Panc1 (cell line): ENCODE measurements around the gene UBTD1.

Experiments
- POLR2AphosphoS5 ChIP-seq: IDR thresholded peaks from 2 replicates; pipeline ENCODE4 v1.6.1; 2012; ENCODE audit warnings: mild to moderate bottlenecking, low read depth, low read length, moderate library complexity
- SIN3A ChIP-seq: IDR thresholded peaks from 2 replicates; pipeline ENCODE4 v1.6.1; 2012; ENCODE audit warnings: low read depth, mild to moderate bottlenecking, low read length, moderate library complexity, borderline replicate concordance; ENCODE audit not compliant: insufficient read depth
- TCF7L2 ChIP-seq: IDR thresholded peaks from 2 replicates; pipeline ENCODE4 v1.6.1; 2011; ENCODE audit warnings: mild to moderate bottlenecking, low read depth, low read length, inconsistent platforms
- TF ChIP-seq, protein P1 (sequence below): fragments of 450-650 bp; IDR thresholded peaks from 2 replicates; pipeline ENCODE4 v1.5.1; 2017; ENCODE audit warnings: mild to moderate bottlenecking

DNA sequence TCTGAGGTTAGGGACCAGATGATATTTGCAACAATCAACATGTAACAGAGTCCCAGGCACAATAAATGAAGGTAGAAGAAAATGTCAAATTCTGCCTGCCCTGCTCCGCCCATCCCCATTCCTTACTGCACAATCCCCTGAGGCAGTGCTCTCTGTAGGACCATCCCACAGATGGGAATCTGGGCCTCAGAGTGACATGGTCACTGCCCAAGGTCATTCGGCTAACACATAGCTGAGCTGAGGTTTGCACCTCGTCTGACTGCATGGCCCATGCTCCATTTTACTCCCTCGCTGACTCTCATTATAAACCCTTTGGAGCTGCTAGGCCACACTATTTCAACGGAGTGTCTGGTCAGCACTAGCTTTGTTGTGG lies 86.7 kb downstream of the UBTD1 start:
- TF ChIP-seq, protein P1, sequence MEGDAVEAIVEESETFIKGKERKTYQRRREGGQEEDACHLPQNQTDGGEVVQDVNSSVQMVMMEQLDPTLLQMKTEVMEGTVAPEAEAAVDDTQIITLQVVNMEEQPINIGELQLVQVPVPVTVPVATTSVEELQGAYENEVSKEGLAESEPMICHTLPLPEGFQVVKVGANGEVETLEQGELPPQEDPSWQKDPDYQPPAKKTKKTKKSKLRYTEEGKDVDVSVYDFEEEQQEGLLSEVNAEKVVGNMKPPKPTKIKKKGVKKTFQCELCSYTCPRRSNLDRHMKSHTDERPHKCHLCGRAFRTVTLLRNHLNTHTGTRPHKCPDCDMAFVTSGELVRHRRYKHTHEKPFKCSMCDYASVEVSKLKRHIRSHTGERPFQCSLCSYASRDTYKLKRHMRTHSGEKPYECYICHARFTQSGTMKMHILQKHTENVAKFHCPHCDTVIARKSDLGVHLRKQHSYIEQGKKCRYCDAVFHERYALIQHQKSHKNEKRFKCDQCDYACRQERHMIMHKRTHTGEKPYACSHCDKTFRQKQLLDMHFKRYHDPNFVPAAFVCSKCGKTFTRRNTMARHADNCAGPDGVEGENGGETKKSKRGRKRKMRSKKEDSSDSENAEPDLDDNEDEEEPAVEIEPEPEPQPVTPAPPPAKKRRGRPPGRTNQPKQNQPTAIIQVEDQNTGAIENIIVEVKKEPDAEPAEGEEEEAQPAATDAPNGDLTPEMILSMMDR = no peak
- no peak for TF ChIP-seq POLR2AphosphoS5
- TF ChIP-seq SIN3A = no peak
- TF ChIP-seq TCF7L2 = no peak
